GM13976 (cell line): ENCODE results near the gene NRSN2.
A peak's percentile ranks its signal among the peaks of the same experiment; 100 is the strongest.
"Not testable (repeated sequence)": the region's sequence is repeated elsewhere in the genome, so short reads cannot be mapped to it uniquely, and the experiment has no call there.

Source experiments
- DNase-seq: peaks from one replicate; pipeline ENCODE4 v3.0.0; 2012; ENCODE audit warnings: low spot score
- CTCF ChIP-seq: IDR thresholded peaks from 2 replicates; pipeline ENCODE4 v1.5.1; 2012; ENCODE audit warnings: borderline replicate concordance, mild to moderate bottlenecking; ENCODE audit not compliant: insufficient read depth; ENCODE audit errors: extremely low read depth, missing control alignments, control extremely low read depth
- in situ Hi-C: fragments of 300-500 bp; cut with MboI; formaldehyde crosslinking; loops from one replicate; pipeline ENCODE4 v1.12.0; 2022; ENCODE audit warnings: low sequenced_read_pairs, mixed read lengths, inconsistent platforms; ENCODE audit not compliant: unreplicated experiment

The NRSN2 gene

GRCh38 chr20:329851-330232 lies 17.1 kb upstream of the NRSN2 start:
- TF ChIP-seq CTCF, result no peak
- DNase-seq, result no peak
- in situ Hi-C loops, result no loop called here

GRCh38 chr20:330233-331149 lies 16.4 kb upstream of the NRSN2 start:
- peak; percentile 81 for DNase-seq
- in situ Hi-C loops, result no loop called here

GRCh38 chr20:334578-334977 lies 12.3 kb upstream of the NRSN2 start:
- TF ChIP-seq CTCF, result no peak
- in situ Hi-C loops, result no loop called here
- no peak for DNase-seq

More at GRCh38 chr20:330233-331149, 16.4 kb upstream of the NRSN2 start:
- TF ChIP-seq CTCF, result peak; percentile 72

- in situ Hi-C loops, DNase-seq: not testable (repeated sequence)
Measured at GRCh38 chr20:336040-336439, 10.9 kb upstream of the NRSN2 start.

- no peak for TF ChIP-seq CTCF
- in situ Hi-C loops, result no loop called here
- no peak for DNase-seq
Measured at GRCh38 chr20:341682-342081, 5.2 kb upstream of the NRSN2 start.

- no peak for TF ChIP-seq CTCF
- no peak for DNase-seq
- in situ Hi-C loops, result no loop called here
Measured at GRCh38 chr20:343107-343506, 3.8 kb upstream of the NRSN2 start.

GRCh38 chr20:346033-346639 lies 775 bp upstream of the NRSN2 start:
- no peak for DNase-seq
- in situ Hi-C loops, result no loop called here
- TF ChIP-seq CTCF, result no peak
